Measurements from ENCODE around the gene SPARC.
A peak's percentile ranks its signal among the peaks of the same experiment; 100 is the strongest.

The SPARC gene

DNA sequence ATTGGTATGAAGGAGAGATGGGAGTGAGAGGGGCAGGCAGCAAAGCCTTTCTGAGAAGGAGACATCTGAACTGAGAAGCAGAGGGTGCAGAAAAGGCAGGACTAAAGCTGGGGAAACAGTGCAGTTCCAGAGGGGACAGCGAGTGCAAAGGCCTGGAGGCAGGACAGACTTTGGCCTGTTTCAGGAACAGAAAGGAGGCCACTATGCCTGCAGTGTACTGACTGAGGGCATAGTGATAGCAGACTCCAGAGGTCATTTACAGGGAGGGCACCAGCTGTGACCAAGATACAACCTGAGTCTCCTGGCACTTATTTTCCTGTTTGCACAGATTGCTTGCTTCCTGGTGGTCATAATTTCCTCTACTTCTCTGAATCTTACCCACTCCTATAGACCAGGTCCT is 29.6 kb downstream of the SPARC start:
- no peak for DNase-seq

DNA sequence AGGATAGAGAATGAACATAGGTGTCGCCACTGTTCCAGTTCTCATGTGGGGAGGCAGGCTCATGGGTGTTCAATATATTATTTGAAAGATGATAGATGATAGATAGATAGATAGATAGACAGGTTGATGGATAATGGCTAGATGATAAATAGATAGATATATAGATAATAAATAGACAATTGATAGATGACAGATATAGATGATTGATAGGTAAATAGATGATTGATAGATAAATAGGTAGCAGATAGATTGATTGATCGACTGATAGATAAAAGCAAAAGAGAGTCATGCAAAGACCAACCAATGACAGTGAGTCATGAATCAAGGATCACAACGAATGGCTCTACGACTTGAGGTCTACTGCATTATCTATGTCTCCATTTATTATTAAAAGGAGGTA is 30.4 kb downstream of the SPARC start:
- DNase-seq, result no peak

DNA sequence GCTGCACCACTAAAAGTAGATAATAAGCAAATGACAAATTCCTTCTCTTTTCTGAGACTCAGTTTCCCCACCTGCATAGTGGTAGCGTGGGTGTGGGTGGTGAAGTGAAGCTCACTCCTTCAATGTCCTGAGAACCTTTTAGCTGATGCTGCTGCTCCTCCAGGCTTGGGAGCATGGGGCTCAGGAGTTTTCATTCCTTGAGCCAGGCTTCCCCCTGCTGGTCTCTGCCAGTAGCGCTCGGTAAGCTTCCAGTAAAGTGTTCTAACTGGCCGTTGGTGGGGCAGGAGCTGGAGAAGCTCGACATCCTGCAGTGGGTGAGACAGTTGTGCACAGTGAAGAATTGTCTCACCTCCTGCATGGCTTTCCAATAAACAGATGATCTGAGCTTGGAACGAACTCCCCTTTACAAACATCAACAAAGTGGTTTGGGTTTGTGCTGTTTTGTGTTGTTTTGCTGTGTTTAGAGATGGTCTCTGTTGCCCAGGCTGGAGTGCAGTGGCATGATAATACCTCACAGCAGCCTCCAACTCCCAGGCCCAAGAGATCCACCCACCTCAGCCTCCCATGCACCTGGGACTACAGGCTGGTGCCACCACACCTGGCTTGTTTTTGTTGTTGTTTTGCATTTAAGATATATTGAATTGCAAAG is 34.6 kb downstream of the SPARC start:
- DNase-seq, result peak; percentile 88

DNA sequence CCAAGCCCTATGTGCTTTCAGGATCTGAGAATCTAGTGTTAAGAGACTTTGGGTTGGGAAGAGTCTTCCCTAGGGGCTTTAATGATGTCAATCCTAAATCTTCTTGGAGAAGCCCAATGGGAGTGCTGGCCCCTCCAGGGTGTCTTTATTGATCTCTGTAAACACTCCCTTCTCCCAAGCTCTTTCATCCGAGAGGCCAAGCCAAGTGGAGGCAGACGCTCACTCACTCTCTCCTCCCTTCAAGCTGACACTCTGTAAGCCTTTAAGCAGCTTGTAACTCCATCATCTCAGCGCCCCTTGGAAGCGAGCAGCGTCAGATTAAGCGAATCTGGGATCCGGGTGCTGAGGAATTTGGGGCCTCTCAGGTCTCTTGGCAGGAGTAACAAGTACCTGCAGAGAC is 37.7 kb downstream of the SPARC start:
- no peak for DNase-seq

DNA sequence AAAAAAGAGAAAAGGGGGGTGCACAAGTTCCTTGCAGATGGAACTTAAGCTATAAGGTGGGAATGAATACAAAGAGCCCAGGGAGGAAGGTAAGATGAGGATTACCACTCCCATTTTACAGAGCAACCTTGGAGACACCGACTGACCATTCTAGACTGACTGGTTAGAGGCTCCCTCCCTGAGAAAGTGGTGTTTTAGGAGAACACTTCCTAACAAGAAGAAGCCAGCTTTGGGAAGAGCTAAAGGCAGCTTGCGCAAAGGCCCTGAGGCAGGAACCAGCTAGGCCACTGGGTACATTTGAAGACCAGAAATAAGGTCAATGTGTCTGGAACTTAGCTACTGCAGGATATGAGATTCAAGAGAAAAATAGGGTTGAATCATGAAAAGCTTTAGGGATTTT is 38.6 kb downstream of the SPARC start:
- no peak for DNase-seq

DNA sequence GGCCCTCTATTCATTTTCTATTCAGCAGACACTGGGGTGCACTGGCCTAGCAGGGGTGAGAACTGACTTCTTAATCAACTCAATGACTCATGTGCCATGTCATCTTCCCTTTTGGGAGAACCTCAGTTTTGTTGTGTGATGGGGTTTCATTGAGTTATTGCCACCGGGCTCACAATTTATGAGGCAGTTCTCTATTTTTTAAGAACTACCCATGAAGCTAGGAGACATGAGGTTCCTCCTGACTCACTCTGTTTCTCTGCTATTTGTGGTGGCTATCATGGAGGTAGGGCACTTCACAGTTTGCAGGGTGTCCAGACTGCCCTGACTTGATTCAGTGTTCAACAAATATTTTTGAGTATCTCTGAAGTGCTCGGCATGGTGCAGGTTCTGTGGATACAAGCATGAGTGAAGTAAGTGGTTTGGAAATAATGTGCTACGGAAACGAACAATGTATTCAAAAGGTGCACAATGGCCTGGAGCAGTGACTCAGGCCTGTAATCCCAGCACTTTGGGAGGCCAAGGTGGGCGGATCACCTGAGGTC is 39.3 kb downstream of the SPARC start:
- DNase-seq, result peak; percentile 81

DNA sequence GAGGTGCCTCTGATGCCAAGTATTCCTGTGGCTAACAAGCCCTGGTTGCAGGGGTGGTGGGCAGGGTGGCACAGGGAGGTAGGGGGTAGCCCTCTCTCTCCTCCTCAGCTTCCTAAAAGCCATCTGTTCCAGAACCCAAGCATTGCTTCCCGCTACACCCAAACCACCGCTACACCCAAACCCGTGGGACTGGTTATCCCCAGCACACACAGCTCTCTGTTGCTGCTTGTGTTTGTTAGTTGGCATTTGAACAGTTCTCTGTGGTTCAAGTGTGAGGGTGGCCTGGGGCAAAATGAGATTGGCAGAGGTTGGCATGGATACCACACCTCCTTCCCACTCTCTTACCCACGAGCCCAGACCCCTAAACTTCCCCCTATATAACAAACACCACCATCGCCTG is 40.4 kb downstream of the SPARC start:
- DNase-seq, result no peak

DNA sequence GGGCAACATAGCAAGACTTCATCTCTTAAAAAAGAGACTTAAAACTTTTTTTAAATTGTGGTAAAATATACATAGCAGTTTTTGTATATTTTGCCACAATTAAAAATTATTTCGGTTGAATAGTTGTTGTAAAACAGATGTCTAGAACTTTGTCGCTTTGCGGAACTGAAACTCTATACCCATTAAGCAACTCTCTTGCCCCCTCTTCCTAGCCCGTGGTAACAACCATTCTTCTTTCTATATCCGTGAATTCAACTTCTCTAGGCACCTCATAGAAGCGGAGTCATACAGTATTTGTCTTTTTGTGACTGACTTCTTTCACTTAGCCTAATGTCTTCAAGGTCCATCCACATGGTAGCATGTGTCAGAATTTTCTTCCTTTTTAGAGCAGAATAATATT is 43.3 kb downstream of the SPARC start:
- peak; percentile 79 for DNase-seq

DNA sequence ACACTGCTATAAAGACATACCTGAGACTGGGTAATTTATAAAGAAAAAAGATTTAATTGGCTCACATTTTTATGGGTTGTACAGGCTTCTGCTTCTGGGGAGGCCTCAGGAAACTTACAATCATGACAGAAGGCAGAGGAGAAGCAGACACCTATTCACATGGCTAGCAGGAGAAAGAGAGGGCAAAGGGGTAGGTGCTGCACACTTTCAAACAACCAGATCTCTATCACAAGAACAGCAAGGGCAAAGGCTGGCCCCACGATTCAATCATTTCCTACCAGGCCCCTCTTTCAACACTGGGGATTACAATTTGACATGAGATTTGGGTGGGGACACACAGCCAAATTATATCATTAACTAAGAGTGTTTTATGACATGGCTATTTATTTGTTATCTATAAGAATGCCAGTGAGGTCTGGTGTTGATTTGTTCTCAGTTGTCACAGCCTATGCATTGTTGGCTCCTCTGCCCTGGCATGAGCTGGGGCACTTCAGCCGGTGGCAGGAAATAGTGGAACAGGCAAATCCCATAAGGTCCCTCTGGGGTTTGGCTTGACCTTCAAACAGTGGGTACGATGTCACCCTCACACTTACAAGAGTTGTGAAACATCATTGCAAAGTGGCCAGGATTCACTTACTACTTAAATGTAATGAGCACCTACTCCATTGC is 44.1 kb downstream of the SPARC start:
- DNase-seq, result no peak

DNA sequence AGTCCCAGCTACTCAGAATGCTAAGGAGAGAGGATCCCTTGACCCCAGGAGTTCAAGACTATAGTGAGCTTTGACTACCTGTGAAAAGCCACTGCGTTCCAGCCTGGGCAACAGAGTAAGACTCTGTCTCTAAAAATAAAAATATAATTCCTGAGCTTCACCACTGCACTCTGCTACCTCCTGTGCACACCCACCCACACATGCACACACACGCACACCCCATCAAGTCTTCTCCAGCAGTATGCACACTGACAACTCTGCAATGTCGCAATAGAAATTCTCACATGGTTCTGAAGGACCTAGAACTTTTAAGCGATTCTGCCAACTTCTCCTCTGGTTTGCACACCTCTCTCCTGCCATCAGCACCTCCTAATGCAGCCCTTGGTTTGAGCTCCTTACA is 48.1 kb downstream of the SPARC start:
- DNase-seq, result no peak

DNA sequence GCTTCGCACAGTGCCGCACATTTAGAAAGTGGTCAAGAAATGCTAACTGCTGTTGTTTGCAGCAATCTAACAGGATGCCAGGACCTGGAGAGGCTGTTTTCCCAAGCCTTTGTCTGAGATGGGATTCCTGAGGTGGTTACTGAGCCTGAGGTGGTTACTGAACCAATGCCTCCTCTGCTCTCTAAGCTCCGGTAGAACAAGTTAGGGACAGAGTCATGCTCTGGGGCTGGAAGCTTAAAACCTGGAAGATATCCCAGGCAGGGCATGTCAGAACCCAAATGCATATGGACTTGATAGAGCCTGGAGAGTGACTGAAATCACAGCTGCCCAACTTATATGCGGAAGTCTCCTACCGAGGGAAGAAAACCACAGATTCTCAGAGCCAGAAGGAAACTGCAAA is 49.0 kb downstream of the SPARC start:
- DNase-seq, result no peak

DNA sequence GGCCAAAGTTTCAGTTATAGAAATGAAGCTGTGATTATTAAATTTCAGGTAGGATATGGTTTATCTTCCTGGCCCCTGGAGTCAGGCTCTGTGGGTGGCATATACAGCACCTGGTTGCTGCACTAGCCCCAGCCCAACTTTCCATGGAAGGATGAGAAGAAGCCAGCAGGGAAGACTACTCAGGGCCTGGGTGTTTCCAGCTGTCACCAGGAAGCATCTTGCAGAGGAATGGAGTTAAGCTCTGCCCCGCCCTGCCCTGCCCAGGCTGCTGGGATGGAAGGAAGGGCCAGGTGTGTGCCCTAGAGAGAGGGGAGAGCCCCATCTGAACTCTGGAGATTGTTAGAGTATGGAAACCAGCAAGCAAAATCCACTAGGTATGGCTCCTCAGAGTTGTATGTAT is 52.8 kb downstream of the SPARC start:
- DNase-seq, result no peak

DNA sequence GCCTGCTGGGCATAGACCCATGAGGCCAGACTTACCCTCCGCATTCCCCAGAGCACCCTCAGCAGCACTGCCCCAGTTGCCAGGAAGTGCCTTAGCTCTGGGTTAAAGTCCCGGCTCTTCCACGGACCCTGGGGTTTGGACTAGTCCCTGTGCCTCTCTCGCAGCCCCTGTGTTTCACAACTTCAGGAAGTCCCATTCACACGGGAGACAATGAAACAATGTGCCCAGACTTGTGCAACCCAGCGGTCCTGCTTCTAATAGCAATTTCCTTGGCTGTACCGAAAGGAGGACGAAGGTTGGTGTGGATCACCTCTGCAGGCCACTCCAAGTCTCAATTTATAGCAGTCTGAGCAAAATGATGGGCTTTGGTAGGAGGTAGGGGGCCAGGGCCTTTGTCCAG is 53.8 kb downstream of the SPARC start:
- DNase-seq, result no peak

DNA sequence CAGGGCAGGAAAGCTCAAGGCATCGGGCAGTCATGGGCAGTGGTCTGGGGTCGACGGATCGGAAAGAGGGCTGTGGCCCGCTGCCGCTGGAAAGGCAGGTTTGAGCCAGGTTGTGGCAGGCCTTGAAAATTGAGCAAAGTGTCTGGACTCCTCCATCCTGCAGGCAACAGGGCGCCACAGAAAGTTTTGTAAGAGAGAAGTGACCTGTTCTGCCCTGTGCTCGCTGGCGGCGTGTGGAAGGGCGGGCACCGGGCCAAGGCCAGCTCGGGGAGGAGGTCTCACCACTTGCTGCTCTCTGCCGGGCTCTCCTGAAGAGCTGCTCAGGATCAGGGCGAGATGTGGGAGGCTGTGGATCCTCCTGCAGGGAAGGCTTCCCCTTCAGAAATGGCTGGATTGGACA is 54.2 kb downstream of the SPARC start:
- no peak for DNase-seq

DNA sequence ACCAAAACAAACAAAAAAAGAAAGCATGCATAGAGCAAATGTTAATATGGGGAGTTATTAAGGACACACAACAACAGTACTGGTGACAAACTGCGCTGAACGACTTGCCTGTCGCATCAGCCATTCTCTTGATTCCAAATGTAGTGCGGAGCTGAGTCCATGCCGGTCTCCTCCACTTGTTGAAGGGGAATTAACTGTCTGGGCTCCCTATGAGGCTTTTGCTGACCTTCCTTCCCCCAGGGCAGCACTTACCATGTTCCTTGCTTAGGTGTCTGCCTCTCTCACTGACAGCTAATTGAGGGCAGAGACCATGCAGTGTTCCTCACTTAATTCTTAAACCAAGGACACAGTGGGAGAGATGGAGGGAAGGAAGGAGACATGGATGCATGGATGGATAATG is 54.8 kb downstream of the SPARC start:
- DNase-seq, result no peak

DNA sequence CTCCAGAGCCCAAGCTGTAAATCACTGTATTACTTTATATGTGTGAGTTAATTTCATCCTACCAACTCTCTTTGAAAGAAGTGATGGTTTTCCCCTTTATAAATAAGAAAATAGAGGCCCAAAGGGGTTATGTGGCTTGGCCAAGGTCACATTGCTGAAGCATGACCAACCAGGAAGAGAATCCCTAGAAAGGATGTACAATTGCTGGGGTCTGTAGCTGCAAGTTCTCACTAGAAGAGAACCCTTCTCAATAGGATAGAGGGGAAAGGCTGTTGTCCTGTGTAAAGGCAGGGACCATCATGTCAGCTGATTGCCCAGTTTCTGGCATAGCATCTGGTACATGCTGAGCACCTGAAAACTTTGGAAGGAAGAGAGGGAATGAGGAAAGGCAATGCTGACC is 56.6 kb downstream of the SPARC start:
- DNase-seq, result no peak

DNA sequence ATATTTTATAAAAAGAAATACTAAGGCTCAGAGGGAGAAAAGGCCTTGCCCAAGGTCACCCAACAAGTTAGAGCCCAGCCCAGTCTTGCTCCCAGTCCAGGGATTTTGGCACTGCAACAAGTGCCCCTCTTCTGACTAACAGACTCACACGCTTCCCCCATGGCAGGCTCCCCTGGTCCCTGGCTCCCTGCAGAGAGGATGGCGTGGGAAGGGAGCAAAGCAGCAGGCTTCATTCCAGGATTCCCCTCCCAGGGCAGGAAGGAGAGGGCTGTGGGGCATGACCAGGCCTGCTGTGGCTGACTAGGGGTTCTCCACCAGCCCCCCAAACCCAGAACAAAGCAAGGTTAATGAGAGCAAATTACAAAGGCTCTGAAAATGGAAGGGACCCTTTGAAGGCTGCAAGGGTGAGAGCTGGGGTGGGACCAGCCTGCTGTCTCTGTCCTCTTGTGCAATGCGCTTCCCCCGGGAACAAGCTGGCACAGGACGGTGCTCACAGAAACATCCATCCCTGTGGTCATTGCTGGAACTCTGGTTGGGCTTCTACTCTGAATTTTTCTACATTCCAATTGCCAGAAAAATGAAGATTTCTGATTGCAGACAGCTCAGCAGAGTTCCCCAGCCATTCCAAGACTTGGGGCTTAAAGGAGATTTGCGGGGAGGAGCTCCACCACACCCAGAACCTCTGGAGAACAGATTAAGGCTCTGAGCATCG is 58.4 kb downstream of the SPARC start:
- DNase-seq, result no peak

DNA sequence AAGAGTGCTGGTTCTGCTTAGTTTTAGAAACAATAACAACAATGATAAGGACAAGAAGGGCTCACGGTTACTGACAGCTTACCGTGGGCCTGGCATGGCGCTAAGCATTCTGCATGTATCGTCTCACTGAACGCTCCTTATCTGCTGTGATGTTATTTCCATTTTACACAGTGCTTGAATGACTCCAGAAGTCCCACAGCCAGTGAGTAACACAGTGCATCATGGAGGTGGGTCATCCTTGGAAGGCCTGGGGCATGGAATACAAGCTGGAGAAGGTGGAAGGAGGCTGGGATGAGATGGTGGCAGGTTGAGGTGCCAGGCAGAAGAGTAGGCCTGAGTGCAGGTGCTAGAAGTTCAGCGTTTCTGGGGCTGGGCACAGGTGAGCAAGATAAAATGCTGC is 59.1 kb downstream of the SPARC start:
- no peak for DNase-seq

DNA sequence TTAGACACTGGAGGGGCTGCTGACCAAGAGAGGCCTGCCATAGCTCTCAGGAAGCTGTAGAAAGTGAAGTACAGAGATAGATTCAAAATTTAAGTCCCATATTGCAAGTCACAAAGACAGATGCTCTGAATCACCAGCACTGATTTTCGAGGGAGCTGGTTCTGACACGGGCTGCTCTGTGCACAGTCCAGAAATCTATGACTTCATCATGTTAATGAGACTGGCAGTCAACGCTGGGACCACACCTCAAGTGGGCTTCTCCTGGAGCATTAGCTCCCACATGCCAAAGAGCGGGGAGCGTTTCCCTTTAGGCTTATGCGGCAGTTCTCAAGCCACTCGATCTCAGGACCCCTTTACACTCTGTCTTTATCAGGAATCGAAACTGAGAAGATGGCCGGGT is 61.4 kb downstream of the SPARC start:
- no peak for DNase-seq

DNA sequence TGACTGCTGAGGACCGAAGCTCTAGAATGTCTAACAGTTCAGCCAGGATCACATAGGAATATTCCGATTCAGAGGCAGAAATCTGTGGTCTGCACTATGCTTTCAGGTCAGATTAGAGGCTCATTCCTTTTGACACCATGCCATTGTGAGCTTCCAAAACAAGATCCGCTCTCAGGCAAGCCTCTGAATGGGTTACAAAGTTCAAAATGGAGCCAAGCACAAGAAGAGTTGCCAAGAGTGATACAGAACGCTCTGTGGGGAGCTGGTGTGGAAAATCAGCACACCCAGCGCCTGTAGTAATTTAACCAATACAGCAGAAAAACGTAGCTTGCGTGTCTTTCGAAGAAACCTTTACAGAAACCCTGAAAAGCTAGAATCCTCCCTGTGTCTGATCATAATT is 62.2 kb downstream of the SPARC start:
- no peak for DNase-seq

DNA sequence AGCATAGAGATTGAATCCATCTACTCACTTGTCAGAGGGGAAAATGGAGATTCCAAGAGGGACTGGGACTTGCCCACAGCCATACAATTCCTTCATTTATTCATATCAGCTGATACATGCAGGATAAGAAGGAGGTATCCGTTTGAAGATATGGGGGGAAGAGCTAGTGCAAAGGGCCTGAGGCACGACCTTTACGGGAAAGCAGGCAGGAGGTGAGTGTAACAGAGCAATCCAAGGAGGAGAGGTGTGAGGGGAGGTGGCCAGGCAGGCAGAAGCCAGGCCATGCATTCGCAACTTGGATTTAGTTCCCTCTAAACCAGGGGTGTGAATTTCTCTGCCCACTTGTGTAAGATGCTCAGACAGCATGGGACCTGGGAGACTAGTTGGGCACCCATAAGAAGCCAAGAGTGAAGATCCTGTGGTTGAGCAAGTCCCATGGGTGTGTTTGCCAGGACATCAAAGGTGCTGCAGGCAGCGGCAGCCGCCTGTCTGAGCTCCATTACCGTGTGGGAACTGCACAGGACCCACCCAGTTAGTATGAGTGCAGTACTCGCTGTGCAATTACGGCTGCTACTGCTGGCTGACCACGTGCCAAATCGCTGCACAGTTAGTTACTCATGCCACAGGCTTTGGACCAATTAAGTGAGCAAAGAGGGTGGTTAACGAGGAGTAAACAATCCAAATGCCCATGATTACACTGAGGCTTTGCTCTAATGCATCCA is 64.2 kb downstream of the SPARC start:
- no peak for DNase-seq

DNA sequence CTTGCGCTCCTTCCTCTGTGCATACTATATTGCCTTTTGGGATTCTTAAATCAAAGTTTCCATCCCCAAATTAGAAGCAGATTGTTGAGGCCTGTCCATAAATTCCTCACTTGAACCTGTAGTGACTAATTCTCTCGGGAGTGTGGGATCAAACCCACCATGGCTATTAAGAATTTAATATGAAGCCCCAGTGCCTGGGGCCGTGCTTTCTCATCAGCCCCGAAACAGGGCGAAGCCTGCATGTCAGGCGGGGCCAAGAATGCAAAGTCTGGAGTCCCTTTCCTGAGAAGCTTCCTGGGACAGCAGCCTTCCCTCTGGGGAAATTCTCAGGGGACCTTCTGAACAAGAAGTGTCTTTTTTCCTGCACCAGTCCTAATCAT is 66.3 kb downstream of the SPARC start:
- DNase-seq, result no peak

DNA sequence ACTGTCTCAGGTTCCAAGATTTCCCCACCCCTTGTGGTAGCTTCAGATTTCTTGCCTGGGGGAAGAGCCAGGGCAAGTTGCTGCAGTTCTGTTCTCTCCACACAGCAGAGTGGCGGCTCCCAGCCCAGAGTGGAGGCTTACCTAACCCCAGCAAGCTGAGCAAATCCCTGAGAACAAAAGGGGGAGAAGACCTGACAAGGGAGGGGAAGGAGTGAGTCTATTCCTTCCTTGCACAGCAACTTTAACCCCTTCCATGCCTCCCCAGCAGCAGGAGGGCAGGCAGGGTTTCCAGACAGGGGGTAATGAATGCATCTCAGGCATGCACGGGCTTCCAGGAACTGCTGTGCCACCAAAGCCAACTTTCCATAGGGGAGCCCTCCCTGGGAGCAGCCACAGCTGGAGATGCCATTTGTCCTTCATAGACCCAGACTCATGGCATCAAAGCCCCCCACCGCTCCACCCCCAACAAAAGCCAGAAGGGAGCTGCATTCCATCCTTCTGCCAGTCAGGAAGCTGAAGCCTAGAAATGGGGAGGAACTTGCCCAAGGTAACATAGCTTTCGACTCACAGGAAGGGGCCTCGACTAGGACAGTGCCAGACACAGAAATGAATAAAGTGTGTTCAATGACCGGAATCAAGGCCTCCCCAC is 66.8 kb downstream of the SPARC start:
- no peak for DNase-seq

Measured in suppressor macrophage treated with lipopolysaccharide for 4 hours (primary cell).